Adrenal gland (tissue), 5 donors: Measurements from ENCODE around the gene NME7.

Experiments
- CTCF ChIP-seq, 6 experiments: fragments of 450-650 bp in 4 of 6; fragments of 200-600 bp in 2 of 6; sonication (generic) in 1 of 6; IDR thresholded peaks; 1 replicate in 5 of 6; 2 replicates in 1 of 6; pipeline versions ENCODE4 v1.5.1 to v1.8.0; 2016 to 2021; ENCODE audit warnings: antibody characterized with exemption in 6 of 6, mild to moderate bottlenecking in 2 of 6, moderate library complexity in 1 of 6
- POLR2A ChIP-seq, 2 donors: fragments of 450-650 bp; IDR thresholded peaks; one replicate each; pipeline ENCODE4 v1.6.1; 2017; ENCODE audit warnings: antibody characterized with exemption in 2 of 2, mild to moderate bottlenecking in 2 of 2, moderate library complexity in 1 of 2
- donor health status: DM: no; HTN: no; CAD: no.

DNA sequence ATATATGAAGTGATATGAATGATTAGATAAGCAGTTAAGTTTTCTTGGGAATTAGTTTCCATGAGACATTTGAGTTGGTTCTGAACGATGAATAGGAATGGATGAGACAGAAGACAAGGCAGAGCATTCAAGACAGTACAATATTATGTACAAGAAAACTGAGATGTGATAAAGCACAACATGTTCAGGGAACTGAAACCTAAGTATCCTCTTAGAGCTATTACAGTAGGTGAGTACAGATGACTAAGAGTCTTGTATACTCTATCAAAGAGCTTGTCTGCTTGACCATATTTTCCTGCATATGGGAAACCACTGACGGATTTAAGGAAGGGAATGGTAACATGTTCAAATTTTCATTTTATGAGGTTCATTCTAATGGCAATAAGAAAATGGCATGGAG lies 61.6 kb downstream of the NME7 start:
- no peak for TF ChIP-seq CTCF (IDR thresholded peaks at IDR 0.05)
- no peak for TF ChIP-seq POLR2A (IDR thresholded peaks at IDR 0.05)
